CD4-positive, alpha-beta T cell (primary cell): ENCODE measurements around the gene MYBPH. TPM values are rescaled to one million over a fixed set of nuclear protein-coding genes. Genes with fewer than 3 reads are reported as not detected.

Source experiments
- ATAC-seq: fragments of 200-7000 bp; cut with Tn5 transposase; one replicate; pipeline ENCODE4 v1.10.0; 2022; ENCODE audit warnings: mild to moderate bottlenecking; ENCODE audit not compliant: poor library complexity
- CTCF ChIA-PET: fragments of 350-600 bp; sonication (Branson Sonifier 250); formaldehyde crosslinking; loops from one replicate; lab custom pipeline; 2021; ENCODE audit warnings: antibody characterized with exemption, inconsistent platforms; lab: Charles Lee
- POLR2A ChIA-PET: fragments of 350-600 bp; sonication (Branson Sonifier 250); formaldehyde crosslinking; loops from one replicate; lab custom pipeline; 2021; ENCODE audit warnings: antibody characterized with exemption, inconsistent platforms; lab: Charles Lee
- DNase-seq, 14 experiments: peaks; one replicate each; pipeline ENCODE4 v3.0.0-alpha.2; 2013 to 2020; ENCODE audit warnings: mixed read lengths in 2 of 14
- H3K27ac ChIP-seq, 2 donors: one replicate each; pipeline versions ENCODE4 v1.5.1 to v1.7.0; 2013; ENCODE audit warnings: low read length in 2 of 2, low read depth in 1 of 2, mild to moderate bottlenecking in 1 of 2
- H3K27me3 ChIP-seq, 2 experiments: 1 replicate in 1 of 2; 2 replicates in 1 of 2; pipeline versions ENCODE4 v1.6.1 to v1.7.0; 2013; ENCODE audit warnings: low read length in 2 of 2, control low read depth in 1 of 2, mild to moderate bottlenecking in 1 of 2, moderate library complexity in 1 of 2; ENCODE audit not compliant: insufficient read depth in 2 of 2, control insufficient read depth in 1 of 2
- H3K36me3 ChIP-seq: one replicate; pipeline ENCODE4 v1.6.1; 2013; ENCODE audit warnings: low read length, control low read depth; ENCODE audit not compliant: insufficient read depth
- H3K4me1 ChIP-seq: one replicate; pipeline ENCODE4 v1.6.1; 2013; ENCODE audit warnings: low read length, control low read depth; ENCODE audit not compliant: insufficient read depth
- H3K4me3 ChIP-seq: one replicate; pipeline ENCODE4 v1.5.1; 2013; ENCODE audit warnings: mild to moderate bottlenecking, low read length, moderate library complexity
- H3K9me3 ChIP-seq, 2 experiments: 1 replicate in 1 of 2; 2 replicates in 1 of 2; pipeline versions ENCODE4 v1.6.1 to v1.7.0; 2013; ENCODE audit warnings: low read length in 2 of 2, mild to moderate bottlenecking in 2 of 2, control low read depth in 1 of 2, moderate library complexity in 1 of 2; ENCODE audit not compliant: control insufficient read depth in 1 of 2, insufficient read depth in 1 of 2
- H3K27ac Mint-ChIP-seq: one replicate; pipeline ENCODE4 v1.8.0; 2020; ENCODE audit warnings: mixed read lengths
- H3K27me3 Mint-ChIP-seq: one replicate; pipeline ENCODE4 v1.8.0; 2021; ENCODE audit warnings: mixed read lengths
- H3K36me3 Mint-ChIP-seq: one replicate; pipeline ENCODE4 v1.8.0; 2021; ENCODE audit warnings: low read depth, mixed read lengths
- H3K4me1 Mint-ChIP-seq: one replicate; pipeline ENCODE4 v1.8.0; 2021; ENCODE audit warnings: low read depth, mixed read lengths
- H3K4me3 Mint-ChIP-seq: one replicate; pipeline ENCODE4 v1.8.0; 2020; ENCODE audit warnings: mild to moderate bottlenecking, mixed read lengths
- H3K9me3 Mint-ChIP-seq: one replicate; pipeline ENCODE4 v1.8.0; 2020; ENCODE audit warnings: mixed read lengths
- CTCF ChIP-seq: fragments of 200-600 bp; IDR thresholded peaks from one replicate; pipeline ENCODE4 v1.8.0; 2022; ENCODE audit warnings: antibody characterized with exemption, mild to moderate bottlenecking
- intact Hi-C, 2 experiments: fragments of 100-400 bp; cut with DNase I in 1 of 2; cut with micrococcal nuclease in 1 of 2; formaldehyde crosslinking; loops; one replicate each; pipeline versions ENCODE4 v1.15.1 to v1.9.0; 2023 to 2025; cut with DNase I, micrococcal nuclease
- total RNA-seq, 174 experiments: library from RNA in 2 of 174; stranded (reverse) in 2 of 174; gene quantifications; one replicate each; pipeline ENCODE4 v1.2.3 and lab custom pipeline; 2021 to 2026

MYBPH gene
- total RNA-seq, 2 experiments from 2014 or later, result not detected

- Mint-ChIP-seq H3K27ac (no peak overlapping the region), H3K4me1 (no peaks in the 10 kb centered on the region), H3K9me3 (no peaks in the 10 kb centered on the region), H3K4me3 (no peak overlapping the region), H3K36me3 (no peaks in the 10 kb centered on the region), H3K27me3 (no peaks in the 10 kb centered on the region)
- intact Hi-C loops, result no loop called here
- Histone ChIP-seq H3K36me3 (no peaks in the 10 kb centered on the region), H3K27me3 (peaks cover 0 to 2% of the 10 kb centered on the region in 2 experiments), H3K27ac (no peak overlapping the region), H3K4me1 (no peaks in the 10 kb centered on the region), H3K9me3 (no peaks in the 10 kb centered on the region), H3K4me3 (no peak overlapping the region)
- ATAC-seq (no peak), DNase-seq (no peak)
- ChIA-PET POLR2A (no interaction called here), CTCF (no interaction called here)
- TF ChIP-seq CTCF, result no peak
These were observed 24.4 kb upstream of the MYBPH start for GRCh38 chr1:203199816-203200571.

GRCh38 chr1:203199481-203199815, 23.8 kb upstream of the MYBPH start:
- H3K4me1 ChIP-seq, result no peaks in the 10 kb centered on the region
- no peak for ATAC-seq
- no peak overlapping the region for H3K27ac ChIP-seq
- peaks cover 0 to 2% of the 10 kb centered on the region in 2 experiments for H3K27me3 ChIP-seq
- H3K4me3 ChIP-seq, result no peak overlapping the region
- Mint-ChIP-seq H3K36me3 (no peaks in the 10 kb centered on the region), H3K27ac (no peak overlapping the region), H3K4me1 (no peaks in the 10 kb centered on the region), H3K4me3 (no peak overlapping the region), H3K9me3 (no peaks in the 10 kb centered on the region), H3K27me3 (no peaks in the 10 kb centered on the region)
- POLR2A ChIA-PET, result no interaction called here
- no peaks in the 10 kb centered on the region for H3K36me3 ChIP-seq
- intact Hi-C loops, result no loop called here
- CTCF ChIA-PET, result no interaction called here
- DNase-seq, result no peak
- no peak for TF ChIP-seq CTCF
- H3K9me3 ChIP-seq, result no peaks in the 10 kb centered on the region

GRCh38 chr1:203199002-203199401, 23.4 kb upstream of the MYBPH start:
- Histone ChIP-seq H3K27me3 (peaks cover 0 to 2% of the 10 kb centered on the region in 2 experiments), H3K9me3 (no peaks in the 10 kb centered on the region), H3K4me1 (no peaks in the 10 kb centered on the region), H3K36me3 (no peaks in the 10 kb centered on the region), H3K4me3 (no peak overlapping the region), H3K27ac (no peak overlapping the region)
- ATAC-seq (no peak), DNase-seq (no peak)
- intact Hi-C loops, result no loop called here
- no peaks in the 10 kb centered on the region for H3K9me3 Mint-ChIP-seq
- H3K36me3 Mint-ChIP-seq, result no peaks in the 10 kb centered on the region
- no peaks in the 10 kb centered on the region for H3K27me3 Mint-ChIP-seq
- H3K4me1 Mint-ChIP-seq, result no peaks in the 10 kb centered on the region
- H3K4me3 Mint-ChIP-seq, result no peak overlapping the region
- no peak overlapping the region for H3K27ac Mint-ChIP-seq
- POLR2A ChIA-PET, result no interaction called here
- TF ChIP-seq CTCF, result no peak
- CTCF ChIA-PET, result no interaction called here
